Measurements from ENCODE around the gene SH2D2A. TPM values are rescaled to one million over a fixed set of nuclear protein-coding genes. Genes with fewer than 3 reads are reported as not detected.
A peak's percentile ranks its signal among the peaks of the same experiment; 100 is the strongest.

SH2D2A gene
- total and polyA plus RNA-seq, 2 experiments from 2014 or later, result 0.18 to 0.60 TPM

- no peaks in the 10 kb centered on the region for H4K20me1 ChIP-seq (ENCODE audit: insufficient read depth, poor library complexity, severe bottlenecking)
- no peaks in the 10 kb centered on the region for H3K9me2 ChIP-seq (replicated peaks; ENCODE audit: insufficient read depth)
- peak overlapping the region; percentile 29 for H2AFZ ChIP-seq
- peak overlapping the region; percentile 18 for H3K4me3 ChIP-seq
- no peaks in the 10 kb centered on the region for H3K9me3 ChIP-seq (ENCODE audit: low read depth)
- 62% methylated on average over 10 of the region's 10 CpGs for WGBS (ENCODE audit: low lambda C conversion rate, missing lambda C conversion rate)
- H3K36me3 ChIP-seq (replicated peaks; ENCODE audit: insufficient read depth, low read depth), result no peaks in the 10 kb centered on the region
- peaks cover 6% of the 10 kb centered on the region for H3K27me3 ChIP-seq
- DNase-seq (ENCODE audit: low spot score), result no peak
- H3K79me2 ChIP-seq, result no peaks in the 10 kb centered on the region
- no peak overlapping the region for H3K27ac ChIP-seq
- H3K4me1 ChIP-seq (ENCODE audit: insufficient read depth), result peaks cover 20% of the 10 kb centered on the region
- peak overlapping the region; percentile 84 for H3K4me2 ChIP-seq
- TF ChIP-seq EZH2phosphoT487 (IDR thresholded peaks at IDR 0.05; ENCODE audit: low read depth, severe bottlenecking, unreplicated experiment) (no peak), EZH2 (IDR thresholded peaks at IDR 0.05; ENCODE audit: borderline replicate concordance) (no peak), CTCF (IDR thresholded peaks at IDR 0.05; ENCODE audit: poor library complexity) (no peak)
Observed at GRCh38 chr1:156813298-156813697, 3.4 kb downstream of the SH2D2A start.

- H3K4me3 ChIP-seq, result no peak overlapping the region
- no peaks in the 10 kb centered on the region for H3K79me2 ChIP-seq
- WGBS (ENCODE audit: low lambda C conversion rate, missing lambda C conversion rate), result 93% methylated on average over 10 of the region's 10 CpGs
Observed at GRCh38 chr1:156812293-156812990, 4.2 kb downstream of the SH2D2A start.

GRCh38 chr1:156811168-156811567 is 5.5 kb downstream of the SH2D2A start:
- no peaks in the 10 kb centered on the region for H3K79me2 ChIP-seq
- peaks cover 6% of the 10 kb centered on the region for H3K27me3 ChIP-seq
- no peak overlapping the region for H3K4me3 ChIP-seq
- no peak overlapping the region for H3K4me2 ChIP-seq
- H3K27ac ChIP-seq, result no peak overlapping the region
- no peaks in the 10 kb centered on the region for H3K9me3 ChIP-seq (ENCODE audit: low read depth)
- peaks cover 20% of the 10 kb centered on the region for H3K4me1 ChIP-seq (ENCODE audit: insufficient read depth)
- TF ChIP-seq EZH2 (IDR thresholded peaks at IDR 0.05; ENCODE audit: borderline replicate concordance), result no peak
- TF ChIP-seq EZH2phosphoT487 (IDR thresholded peaks at IDR 0.05; ENCODE audit: low read depth, severe bottlenecking, unreplicated experiment), result no peak
- no peak for TF ChIP-seq CTCF (IDR thresholded peaks at IDR 0.05; ENCODE audit: poor library complexity)
- no peaks in the 10 kb centered on the region for H4K20me1 ChIP-seq (ENCODE audit: insufficient read depth, poor library complexity, severe bottlenecking)
- no peak for DNase-seq (ENCODE audit: low spot score)
- no peaks in the 10 kb centered on the region for H3K36me3 ChIP-seq (replicated peaks; ENCODE audit: insufficient read depth, low read depth)
- WGBS (ENCODE audit: low lambda C conversion rate, missing lambda C conversion rate), result 53% methylated on average over 4 of the region's 4 CpGs
- no peaks in the 10 kb centered on the region for H3K9me2 ChIP-seq (replicated peaks; ENCODE audit: insufficient read depth)
- no peak overlapping the region for H2AFZ ChIP-seq

More at GRCh38 chr1:156812293-156812990, 4.2 kb downstream of the SH2D2A start:
- H3K9me2 ChIP-seq (replicated peaks; ENCODE audit: insufficient read depth), result no peaks in the 10 kb centered on the region
- no peak overlapping the region for H3K27ac ChIP-seq
- peaks cover 20% of the 10 kb centered on the region for H3K4me1 ChIP-seq (ENCODE audit: insufficient read depth)
- no peak overlapping the region for H3K4me2 ChIP-seq
- TF ChIP-seq EZH2 (IDR thresholded peaks at IDR 0.05; ENCODE audit: borderline replicate concordance) (no peak), CTCF (IDR thresholded peaks at IDR 0.05; ENCODE audit: poor library complexity) (no peak), EZH2phosphoT487 (IDR thresholded peaks at IDR 0.05; ENCODE audit: low read depth, severe bottlenecking, unreplicated experiment) (no peak)
- H4K20me1 ChIP-seq (ENCODE audit: insufficient read depth, poor library complexity, severe bottlenecking), result no peaks in the 10 kb centered on the region
- H3K9me3 ChIP-seq (ENCODE audit: low read depth), result no peaks in the 10 kb centered on the region
- H3K27me3 ChIP-seq, result peaks cover 6% of the 10 kb centered on the region
- H3K36me3 ChIP-seq (replicated peaks; ENCODE audit: insufficient read depth, low read depth), result no peaks in the 10 kb centered on the region
- no peak for DNase-seq (ENCODE audit: low spot score)
- no peak overlapping the region for H2AFZ ChIP-seq
